Stimulated activated CD4-positive, alpha-beta T cell treated with anti-CD3 and anti-CD28 coated beads, Interleukin-12 subunit alpha, Interleukin-12 subunit beta, amount 100 ng/mL, for 48 hours (primary cell): ENCODE measurements around the gene TPK1.

Experiments used
- DNase-seq, 3 donors: peaks; one replicate each; pipeline ENCODE4 v3.0.0-alpha.2; 2020; ENCODE audit warnings: low read depth in 2 of 3, low spot score in 1 of 3

TPK1 gene

GRCh38 chr7:144534196-144534595 lies 301.7 kb downstream of the TPK1 start:
- DNase-seq: no peak

- DNase-seq: no peak
Observed at GRCh38 chr7:144531181-144531580, 304.7 kb downstream of the TPK1 start.

GRCh38 chr7:144529269-144529926 lies 306.5 kb downstream of the TPK1 start:
- DNase-seq: no peak

GRCh38 chr7:144528536-144529045 lies 307.3 kb downstream of the TPK1 start:
- DNase-seq: no peak

- DNase-seq: no peak
Observed at GRCh38 chr7:144527051-144527471, 308.8 kb downstream of the TPK1 start.

- DNase-seq: no peak
Observed at GRCh38 chr7:144525956-144526355, 309.9 kb downstream of the TPK1 start.

- no peak for DNase-seq
Observed at GRCh38 chr7:144524271-144524670, 311.6 kb downstream of the TPK1 start.

GRCh38 chr7:144523621-144524020 lies 312.2 kb downstream of the TPK1 start:
- no peak for DNase-seq

GRCh38 chr7:144519925-144520324 lies 315.9 kb downstream of the TPK1 start:
- DNase-seq: no peak

- DNase-seq: no peak
Observed at GRCh38 chr7:144518360-144518759, 317.5 kb downstream of the TPK1 start.

- no peak for DNase-seq
Observed at GRCh38 chr7:144517749-144518148, 318.1 kb downstream of the TPK1 start.

- DNase-seq: no peak
Observed at GRCh38 chr7:144516729-144517525, 318.9 kb downstream of the TPK1 start.

GRCh38 chr7:144513334-144513733 lies 322.5 kb downstream of the TPK1 start:
- no peak for DNase-seq

GRCh38 chr7:144510621-144511020 lies 325.2 kb downstream of the TPK1 start:
- DNase-seq: no peak

- DNase-seq: no peak
Observed at GRCh38 chr7:144508702-144509101, 327.2 kb downstream of the TPK1 start.

- DNase-seq: no peak
Observed at GRCh38 chr7:144503215-144503614, 332.6 kb downstream of the TPK1 start.

GRCh38 chr7:144500225-144500624 lies 335.6 kb downstream of the TPK1 start:
- no peak for DNase-seq

- DNase-seq: no peak
Observed at GRCh38 chr7:144497282-144497681, 338.6 kb downstream of the TPK1 start.

- DNase-seq: no peak
Observed at GRCh38 chr7:144494355-144494754, 341.5 kb downstream of the TPK1 start.

- no peak for DNase-seq
Observed at GRCh38 chr7:144489504-144489903, 346.3 kb downstream of the TPK1 start.

GRCh38 chr7:144488977-144489376 lies 346.9 kb downstream of the TPK1 start:
- no peak for DNase-seq

GRCh38 chr7:144487901-144488300 lies 348.0 kb downstream of the TPK1 start:
- no peak for DNase-seq
